Osteocyte (in vitro differentiated cells): ENCODE results near the gene GEMIN7. TPM values are rescaled to one million over a fixed set of nuclear protein-coding genes. Genes with fewer than 3 reads are reported as not detected.

Experiments
- DNase-seq: peaks from one replicate; pipeline ENCODE4 v3.0.0; 2021; ENCODE audit warnings: mixed read lengths; ENCODE audit not compliant: unreplicated experiment; ENCODE audit errors: extremely low spot score
- H3K27ac Mint-ChIP-seq: one replicate; pipeline ENCODE4 v1.8.0; 2021; ENCODE audit warnings: mild to moderate bottlenecking, mixed read lengths; ENCODE audit not compliant: unreplicated experiment
- H3K27me3 Mint-ChIP-seq: one replicate; pipeline ENCODE4 v1.8.0; 2021; ENCODE audit warnings: mixed read lengths; ENCODE audit not compliant: unreplicated experiment
- H3K36me3 Mint-ChIP-seq: one replicate; pipeline ENCODE4 v1.8.0; 2021; ENCODE audit warnings: mixed read lengths; ENCODE audit not compliant: unreplicated experiment
- H3K4me1 Mint-ChIP-seq: one replicate; pipeline ENCODE4 v1.8.0; 2021; ENCODE audit warnings: mixed read lengths; ENCODE audit not compliant: unreplicated experiment
- H3K4me3 Mint-ChIP-seq: one replicate; pipeline ENCODE4 v1.8.0; 2021; ENCODE audit warnings: mild to moderate bottlenecking, moderate library complexity, mixed read lengths; ENCODE audit not compliant: unreplicated experiment
- H3K9me3 Mint-ChIP-seq: one replicate; pipeline ENCODE4 v1.8.0; 2021; ENCODE audit warnings: mixed read lengths; ENCODE audit not compliant: unreplicated experiment
- total RNA-seq: library from RNA; stranded (reverse); gene quantifications from 2 replicates; pipeline ENCODE4 v1.2.1, GENCODE V29; 2021
- TF ChIP-seq, protein P1 (sequence below): fragments of 200-600 bp; sonication (generic); IDR thresholded peaks from 2 replicates; pipeline ENCODE4 v1.5.0; 2021; ENCODE audit warnings: antibody characterized with exemption, mild to moderate bottlenecking, moderate library complexity

Gene GEMIN7
- total RNA-seq, 1 donor from 2014 or later, result 25.8 TPM

DNA sequence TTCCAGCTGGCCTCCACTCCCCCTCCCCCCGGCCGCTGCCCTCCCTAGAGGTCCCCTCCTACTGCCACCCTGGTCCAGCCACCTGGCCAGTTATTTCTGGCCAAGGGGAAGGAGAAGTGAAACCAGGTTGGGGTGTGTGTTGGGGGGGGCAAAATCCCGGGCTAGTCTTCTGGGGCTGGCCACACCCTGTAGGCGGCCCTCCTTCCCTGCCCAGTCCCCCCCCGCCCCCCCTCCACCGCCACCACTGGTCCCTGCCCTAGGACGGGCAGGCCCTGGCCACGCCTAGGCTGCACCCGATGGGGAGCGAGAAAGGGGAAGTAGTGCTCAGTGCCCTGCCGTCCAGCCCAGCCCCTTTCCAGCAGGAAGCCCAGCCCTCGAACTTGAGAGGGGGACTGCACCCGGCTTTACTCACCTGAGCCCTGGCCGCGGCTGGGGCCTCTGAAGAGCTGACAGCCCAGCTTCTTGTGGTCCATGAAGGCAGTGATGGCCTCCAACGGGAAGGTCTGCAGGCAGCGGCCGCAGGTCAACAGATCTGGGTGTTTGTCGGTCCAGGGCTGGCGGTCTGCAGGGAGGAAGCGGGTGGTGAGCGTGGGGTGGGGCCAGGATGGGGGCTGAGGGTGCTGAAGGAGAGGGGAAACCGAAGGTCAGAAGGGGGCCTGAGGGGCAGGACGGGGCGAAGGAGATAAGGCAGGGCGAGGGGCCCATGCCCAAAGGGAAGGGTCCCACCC lies 3.6 kb upstream of the GEMIN7 start:
- Mint-ChIP-seq H3K27ac (no peak overlapping the region), H3K4me3 (peak overlapping the region; percentile 66), H3K27me3 (no peaks in the 10 kb centered on the region), H3K9me3 (no peaks in the 10 kb centered on the region), H3K4me1 (peaks cover 24% of the 10 kb centered on the region), H3K36me3 (no peaks in the 10 kb centered on the region)
- TF ChIP-seq, protein P1, sequence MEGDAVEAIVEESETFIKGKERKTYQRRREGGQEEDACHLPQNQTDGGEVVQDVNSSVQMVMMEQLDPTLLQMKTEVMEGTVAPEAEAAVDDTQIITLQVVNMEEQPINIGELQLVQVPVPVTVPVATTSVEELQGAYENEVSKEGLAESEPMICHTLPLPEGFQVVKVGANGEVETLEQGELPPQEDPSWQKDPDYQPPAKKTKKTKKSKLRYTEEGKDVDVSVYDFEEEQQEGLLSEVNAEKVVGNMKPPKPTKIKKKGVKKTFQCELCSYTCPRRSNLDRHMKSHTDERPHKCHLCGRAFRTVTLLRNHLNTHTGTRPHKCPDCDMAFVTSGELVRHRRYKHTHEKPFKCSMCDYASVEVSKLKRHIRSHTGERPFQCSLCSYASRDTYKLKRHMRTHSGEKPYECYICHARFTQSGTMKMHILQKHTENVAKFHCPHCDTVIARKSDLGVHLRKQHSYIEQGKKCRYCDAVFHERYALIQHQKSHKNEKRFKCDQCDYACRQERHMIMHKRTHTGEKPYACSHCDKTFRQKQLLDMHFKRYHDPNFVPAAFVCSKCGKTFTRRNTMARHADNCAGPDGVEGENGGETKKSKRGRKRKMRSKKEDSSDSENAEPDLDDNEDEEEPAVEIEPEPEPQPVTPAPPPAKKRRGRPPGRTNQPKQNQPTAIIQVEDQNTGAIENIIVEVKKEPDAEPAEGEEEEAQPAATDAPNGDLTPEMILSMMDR, result no peak
- no peak for DNase-seq

DNA sequence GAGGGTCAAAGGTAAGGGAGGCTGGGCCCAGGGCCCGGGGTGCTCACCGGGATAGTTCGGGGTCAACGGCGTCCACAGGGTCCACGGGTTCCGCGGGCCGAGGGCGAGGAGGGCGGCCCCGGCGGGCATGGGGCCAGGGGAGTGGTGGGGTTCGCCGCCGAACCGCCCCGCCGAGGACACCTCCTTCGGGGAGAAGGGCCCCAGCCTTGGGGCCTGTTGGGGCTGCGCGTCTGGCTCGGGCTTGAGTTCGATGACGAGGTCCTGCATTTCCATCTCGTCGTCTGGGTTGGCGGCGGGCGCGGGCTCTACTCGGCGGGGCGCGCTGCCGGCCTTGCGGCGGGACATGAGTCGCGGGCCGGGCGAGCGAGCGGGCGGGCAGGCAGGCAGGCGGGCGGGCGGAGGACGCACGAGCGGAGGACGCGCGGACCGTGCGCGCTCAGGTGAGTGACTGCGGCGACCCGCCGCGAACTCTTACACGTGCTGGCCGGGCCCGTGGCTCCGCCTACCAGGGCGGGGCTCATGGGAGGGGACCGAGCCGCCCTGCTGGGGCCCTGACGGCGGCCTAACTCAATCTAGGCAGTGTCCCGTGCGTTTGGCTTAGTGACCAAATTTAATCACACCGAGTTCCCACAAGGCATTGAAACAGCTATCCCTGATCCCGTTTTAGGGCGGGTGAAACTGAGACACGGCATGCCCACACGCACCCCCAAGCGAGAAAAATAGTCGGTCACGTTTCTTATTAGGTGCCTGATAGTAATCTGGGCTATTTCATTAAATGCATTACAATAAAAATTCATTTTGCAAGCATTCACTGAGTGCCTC lies 2.8 kb upstream of the GEMIN7 start, which contains the start of gene ZNF296:
Gene ZNF296 (minus strand): TSS at position 450 of the 822 bp plus-strand sequence. CDS start 105 bp downstream, at position 345.
- Mint-ChIP-seq H3K4me3 (peak within 1 kb of the TSS; percentile 66), H3K4me1 (peaks cover 28% of the 10 kb centered on the region), H3K27me3 (no peaks in the 10 kb centered on the region), H3K9me3 (no peaks in the 10 kb centered on the region), H3K36me3 (no peaks in the 10 kb centered on the region), H3K27ac (peak within 1 kb of the TSS; percentile 10)
- no peak for DNase-seq
- TF ChIP-seq, protein P1, result no peak

DNA sequence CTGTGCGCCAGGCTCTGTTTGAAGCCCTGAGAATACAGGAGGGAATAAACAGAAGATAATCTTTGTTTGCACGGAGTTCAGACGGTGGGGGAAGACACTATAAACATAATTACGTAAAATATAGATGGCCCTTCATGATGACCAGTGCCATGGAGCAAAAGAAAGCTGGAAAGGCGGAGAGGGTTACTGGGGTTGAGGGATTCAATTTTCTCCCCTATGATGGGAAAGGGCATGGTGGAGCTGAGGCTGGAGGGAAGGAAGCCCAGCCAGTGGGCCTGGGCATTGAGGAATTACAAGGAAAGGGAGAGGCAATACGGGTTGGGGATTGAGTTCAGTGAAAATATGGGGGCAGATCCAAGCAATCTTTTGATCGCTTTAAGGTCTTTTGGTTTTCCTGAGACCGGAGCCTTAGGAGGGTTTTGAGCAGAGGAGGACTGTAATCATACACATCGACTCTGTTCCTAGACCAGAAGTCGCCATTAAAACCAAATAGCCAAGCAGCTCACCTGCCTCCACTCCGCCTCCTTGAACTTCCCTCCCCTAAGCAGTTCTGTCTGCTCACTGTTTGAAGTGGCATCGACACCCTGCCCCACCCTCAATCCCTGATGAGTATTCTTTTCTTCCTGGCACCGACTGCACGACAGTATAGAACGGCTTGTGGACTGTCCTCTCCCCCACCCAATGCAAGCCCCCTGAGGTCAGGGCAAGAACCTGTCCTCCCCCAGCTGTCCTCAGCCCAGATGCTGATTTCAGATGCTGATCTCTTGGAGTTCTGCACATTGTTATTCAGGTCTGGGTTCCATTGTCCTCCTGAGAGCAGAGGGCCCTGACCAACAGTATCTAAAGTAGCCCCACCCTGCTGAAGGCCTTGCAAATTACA lies 2.0 kb upstream of the GEMIN7 start:
- Mint-ChIP-seq H3K36me3 (peaks cover 3% of the 10 kb centered on the region), H3K27me3 (no peaks in the 10 kb centered on the region), H3K4me3 (peak overlapping the region; percentile 66), H3K4me1 (peaks cover 30% of the 10 kb centered on the region), H3K9me3 (no peaks in the 10 kb centered on the region), H3K27ac (peak overlapping the region; percentile 10)
- no peak for DNase-seq
- TF ChIP-seq, protein P1, result no peak

DNA sequence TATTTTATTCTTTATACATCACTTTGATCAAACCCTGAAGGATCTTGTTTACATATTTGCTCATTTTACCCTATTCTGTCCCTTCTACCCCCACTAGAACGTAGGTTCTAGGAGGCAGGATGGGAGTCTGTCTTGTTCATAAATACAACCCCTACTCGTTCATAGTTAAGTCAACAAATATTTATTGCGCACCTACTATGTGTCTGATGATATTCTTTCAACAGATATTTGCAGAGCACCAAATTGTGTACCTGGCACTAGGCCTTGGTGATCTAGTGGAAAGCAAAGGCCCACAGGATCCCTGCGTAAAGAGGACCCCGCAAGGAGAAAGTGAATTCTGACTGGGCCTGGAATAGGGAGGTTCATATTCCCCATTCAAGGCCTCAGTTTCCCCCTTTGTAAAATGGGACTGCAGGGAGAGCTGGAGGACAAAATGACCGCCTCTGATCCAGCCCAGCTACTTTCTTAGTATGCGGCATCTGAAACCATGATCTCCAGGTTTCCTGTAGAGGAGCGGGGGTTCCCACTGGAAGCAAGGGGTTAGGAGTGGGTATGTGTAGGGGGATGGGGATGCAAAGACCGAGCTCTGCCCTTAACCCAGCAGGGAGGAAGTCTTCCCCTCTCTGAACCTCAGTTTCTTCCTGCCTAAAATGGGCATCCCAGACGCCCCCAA lies 534 bp upstream of the GEMIN7 start:
- Mint-ChIP-seq H3K9me3 (no peaks in the 10 kb centered on the region), H3K4me3 (peak overlapping the region; percentile 94), H3K27me3 (no peaks in the 10 kb centered on the region), H3K4me1 (peaks cover 30% of the 10 kb centered on the region), H3K27ac (no peak overlapping the region), H3K36me3 (peaks cover 7% of the 10 kb centered on the region)
- no peak for DNase-seq
- TF ChIP-seq, protein P1, result no peak
